Skeletal muscle satellite cell (primary cell): ENCODE results near the gene DDX49.
A peak's percentile ranks its signal among the peaks of the same experiment; 100 is the strongest.

ENCODE experiments used
- H3K27me3 ChIP-seq: 2 replicates; pipeline ENCODE4 v1.7.0; 2013; ENCODE audit warnings: low read length; ENCODE audit not compliant: control insufficient read depth, insufficient read depth
- H3K36me3 ChIP-seq: 2 replicates; pipeline ENCODE4 v1.7.0; 2013; ENCODE audit warnings: mild to moderate bottlenecking, control low read depth, low read length; ENCODE audit not compliant: insufficient read depth
- H3K4me1 ChIP-seq: 2 replicates; pipeline ENCODE4 v1.7.0; 2013; ENCODE audit warnings: low read length; ENCODE audit not compliant: control insufficient read depth, insufficient read depth
- H3K4me2 ChIP-seq: 2 replicates; pipeline ENCODE4 v1.7.0; 2013; ENCODE audit warnings: mild to moderate bottlenecking, low read length
- H3K4me3 ChIP-seq: 2 replicates; pipeline ENCODE4 v1.7.0; 2013; ENCODE audit warnings: low read length
- H3K9ac ChIP-seq: 2 replicates; pipeline ENCODE4 v1.7.0; 2013; ENCODE audit warnings: mild to moderate bottlenecking, low read depth, low read length, moderate library complexity
- H3K9me3 ChIP-seq: replicated peaks from 2 replicates; pipeline ENCODE4 v1.7.0; 2013; ENCODE audit warnings: mild to moderate bottlenecking, control low read depth, low read length

Gene DDX49

DNA sequence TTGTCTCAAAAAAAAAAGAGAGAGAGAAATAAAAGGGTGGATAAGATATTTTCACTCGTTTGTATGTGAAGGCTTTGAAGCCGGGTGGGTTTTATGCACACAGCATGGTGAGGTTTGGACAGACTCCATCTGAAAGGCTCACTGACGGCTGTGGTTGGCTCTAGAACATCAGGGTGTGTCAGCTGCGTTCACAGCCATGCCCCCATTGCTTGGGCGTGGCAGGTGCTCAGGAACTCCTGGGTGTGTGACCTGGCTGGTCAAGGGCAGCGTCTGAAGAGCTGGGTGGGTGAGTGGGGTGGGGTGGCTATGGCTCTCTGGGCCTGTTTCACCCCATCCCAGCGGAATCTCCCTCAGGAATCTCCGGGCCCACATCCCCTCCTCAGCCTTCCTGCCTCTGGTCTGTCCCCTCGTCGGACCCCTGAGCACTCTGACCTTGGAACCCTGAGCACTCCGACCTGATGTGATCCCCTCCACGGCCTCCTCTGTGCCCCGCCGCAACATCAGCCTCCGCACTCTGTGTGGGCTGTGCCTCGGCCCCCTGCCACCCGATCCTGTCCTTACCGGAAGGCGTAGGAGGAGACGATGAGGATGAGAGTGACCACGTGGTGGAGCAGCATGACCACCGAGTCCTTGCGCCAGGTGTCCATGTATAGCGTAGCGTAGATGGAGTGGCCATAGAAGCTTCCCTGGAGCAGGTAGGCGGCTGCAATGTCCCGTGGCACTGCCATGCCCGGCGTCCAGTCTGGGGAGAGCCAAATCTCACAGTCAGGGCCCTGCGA is 35.8 kb upstream of the DDX49 start:
- Histone ChIP-seq H3K9me3 (no peaks in the 10 kb centered on the region), H3K27me3 (no peaks in the 10 kb centered on the region), H3K4me3 (no peak overlapping the region), H3K4me1 (no peaks in the 10 kb centered on the region), H3K9ac (no peak overlapping the region), H3K4me2 (no peak overlapping the region), H3K36me3 (no peaks in the 10 kb centered on the region)

DNA sequence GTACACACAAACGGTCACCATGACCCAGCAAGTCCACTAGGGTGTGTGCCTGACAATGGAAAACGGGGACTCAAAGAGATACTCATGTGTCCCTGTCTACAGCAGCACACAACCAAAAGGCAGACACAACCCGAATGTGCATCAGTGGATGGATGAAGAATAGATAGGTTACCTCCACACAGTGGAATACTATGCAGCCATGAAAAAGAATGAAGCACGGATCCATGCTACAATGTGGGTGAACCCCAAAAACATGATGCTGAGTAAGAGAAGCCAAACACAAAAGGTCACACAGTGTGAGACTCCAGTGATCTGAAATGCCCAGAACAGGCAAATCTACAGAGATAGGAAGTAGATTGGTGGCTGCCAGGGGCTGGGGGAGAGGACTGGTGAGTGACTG is 32.5 kb upstream of the DDX49 start:
- no peak overlapping the region for H3K4me2 ChIP-seq
- H3K4me1 ChIP-seq = no peaks in the 10 kb centered on the region
- no peak overlapping the region for H3K4me3 ChIP-seq
- H3K9ac ChIP-seq = no peak overlapping the region
- H3K9me3 ChIP-seq = no peaks in the 10 kb centered on the region
- no peaks in the 10 kb centered on the region for H3K36me3 ChIP-seq
- H3K27me3 ChIP-seq = no peaks in the 10 kb centered on the region

DNA sequence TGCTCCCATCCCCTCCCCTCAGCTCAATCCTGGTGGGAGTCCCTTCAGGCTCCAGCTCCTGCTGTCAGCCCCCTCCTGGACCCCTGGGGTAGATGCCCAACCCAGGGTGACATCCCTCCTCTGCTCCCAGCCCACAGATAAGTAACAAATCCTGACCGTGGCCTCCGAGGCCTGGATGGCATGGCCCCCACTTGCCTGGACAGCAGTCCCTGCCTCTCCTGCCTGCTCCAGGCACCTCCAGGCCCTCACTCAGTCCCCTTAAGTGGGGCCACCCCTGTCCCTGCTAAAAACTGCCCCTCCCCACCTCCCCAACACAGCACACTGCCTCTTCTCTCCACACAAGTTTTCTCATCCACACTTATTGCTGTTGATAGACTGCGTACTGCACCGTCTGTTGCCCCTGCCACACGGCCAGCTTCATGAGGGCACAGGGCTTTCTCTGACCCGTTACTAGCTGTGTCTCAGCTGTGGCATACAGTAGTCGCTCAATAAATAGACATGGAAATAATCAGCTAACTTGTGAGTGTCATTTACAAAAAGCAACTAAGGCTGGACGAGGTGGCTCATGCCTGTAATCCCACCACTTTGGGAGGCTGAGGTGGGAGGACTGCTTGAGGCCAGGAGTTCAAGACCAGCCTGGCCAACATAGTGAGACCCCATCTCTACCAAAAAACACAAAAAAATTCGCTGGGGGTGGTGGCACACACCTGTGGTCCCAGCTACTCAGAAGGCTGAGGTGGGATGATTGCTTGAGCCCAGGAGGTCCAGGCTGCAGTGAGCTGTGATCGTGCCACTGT is 29.4 kb upstream of the DDX49 start:
- H3K4me1 ChIP-seq = peaks cover 9% of the 10 kb centered on the region
- no peak overlapping the region for H3K4me2 ChIP-seq
- no peak overlapping the region for H3K4me3 ChIP-seq
- no peak overlapping the region for H3K9ac ChIP-seq
- no peaks in the 10 kb centered on the region for H3K9me3 ChIP-seq
- no peaks in the 10 kb centered on the region for H3K36me3 ChIP-seq
- peaks cover 17% of the 10 kb centered on the region for H3K27me3 ChIP-seq

DNA sequence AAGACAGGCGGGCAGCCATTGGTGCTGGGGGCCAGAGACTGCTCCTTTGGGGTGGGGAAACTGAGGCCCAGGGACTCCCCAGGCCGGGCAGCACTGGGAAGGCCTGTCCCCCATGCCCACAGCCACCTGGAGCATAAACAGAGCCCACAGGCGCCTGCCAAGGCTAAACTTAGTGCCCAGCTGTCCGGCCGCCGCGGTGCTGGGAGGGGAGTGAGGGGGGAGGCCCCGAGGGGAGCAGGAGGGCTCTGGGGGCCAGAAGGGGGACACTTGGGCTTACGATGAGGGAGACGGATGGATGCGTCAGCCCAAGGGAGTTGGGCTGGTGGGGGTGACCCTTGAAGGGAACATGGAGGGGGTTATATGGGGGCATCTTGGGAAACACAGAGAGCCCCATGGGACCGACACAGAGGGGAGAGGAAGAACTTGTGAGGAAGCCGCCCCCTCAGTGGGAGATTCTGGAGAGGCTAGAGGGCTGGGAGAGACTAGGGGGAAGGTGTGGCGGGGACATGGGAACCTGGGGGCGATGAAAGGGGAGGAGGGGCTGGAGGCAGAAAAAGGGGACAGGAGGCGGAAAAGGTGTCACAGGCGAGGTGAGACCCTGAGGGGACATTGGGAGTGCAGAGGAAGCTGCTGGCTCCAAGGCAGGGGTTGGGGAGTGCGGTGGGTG is 25.8 kb upstream of the DDX49 start:
- Histone ChIP-seq H3K9me3 (no peaks in the 10 kb centered on the region), H3K27me3 (peaks cover 18% of the 10 kb centered on the region), H3K4me2 (no peak overlapping the region), H3K4me3 (no peak overlapping the region), H3K9ac (no peak overlapping the region), H3K4me1 (peaks cover 14% of the 10 kb centered on the region), H3K36me3 (no peaks in the 10 kb centered on the region)

DNA sequence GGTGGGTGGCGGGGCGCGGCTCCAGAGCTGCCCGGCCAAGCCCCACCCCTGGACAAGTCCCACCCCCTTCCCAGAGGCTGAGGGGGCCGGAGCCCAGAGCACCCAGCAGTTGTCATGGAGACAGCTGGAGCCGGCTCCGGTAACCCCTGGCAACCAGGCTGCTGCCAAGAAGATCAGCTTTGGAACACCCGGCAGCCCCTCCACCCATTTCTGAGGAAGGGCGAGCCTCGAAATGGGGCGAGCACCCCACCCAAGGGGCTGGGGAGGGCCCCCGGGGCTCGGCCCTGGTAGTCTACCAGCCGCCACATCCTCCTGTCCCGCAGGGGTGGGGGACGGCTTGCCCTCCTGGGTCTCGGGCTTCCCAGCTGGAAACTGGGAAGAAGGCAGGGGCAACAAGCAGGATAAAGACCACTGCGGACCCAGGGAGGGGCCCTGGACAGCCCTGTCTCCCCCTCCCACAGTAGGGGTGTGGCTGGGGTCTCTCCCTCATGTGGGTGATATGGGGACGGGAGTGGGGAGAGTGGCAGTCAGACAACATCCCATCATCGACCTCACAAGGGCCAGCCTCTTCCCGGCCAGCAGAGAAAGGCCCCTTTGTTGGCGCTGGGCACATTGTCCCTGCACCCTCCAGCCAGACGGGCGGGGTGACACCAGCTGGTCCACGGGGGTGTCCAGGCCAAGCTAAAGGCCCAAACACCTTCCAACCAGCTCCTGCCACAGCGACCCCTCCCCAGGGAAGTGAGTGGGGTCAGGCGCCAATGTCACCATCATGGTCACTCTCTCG is 25.1 kb upstream of the DDX49 start:
- Histone ChIP-seq H3K27me3 (peaks cover 18% of the 10 kb centered on the region), H3K9me3 (no peaks in the 10 kb centered on the region), H3K4me2 (peak overlapping the region; percentile 98), H3K4me1 (peaks cover 14% of the 10 kb centered on the region), H3K4me3 (peak overlapping the region; percentile 72), H3K9ac (no peak overlapping the region), H3K36me3 (peaks cover 6% of the 10 kb centered on the region)

DNA sequence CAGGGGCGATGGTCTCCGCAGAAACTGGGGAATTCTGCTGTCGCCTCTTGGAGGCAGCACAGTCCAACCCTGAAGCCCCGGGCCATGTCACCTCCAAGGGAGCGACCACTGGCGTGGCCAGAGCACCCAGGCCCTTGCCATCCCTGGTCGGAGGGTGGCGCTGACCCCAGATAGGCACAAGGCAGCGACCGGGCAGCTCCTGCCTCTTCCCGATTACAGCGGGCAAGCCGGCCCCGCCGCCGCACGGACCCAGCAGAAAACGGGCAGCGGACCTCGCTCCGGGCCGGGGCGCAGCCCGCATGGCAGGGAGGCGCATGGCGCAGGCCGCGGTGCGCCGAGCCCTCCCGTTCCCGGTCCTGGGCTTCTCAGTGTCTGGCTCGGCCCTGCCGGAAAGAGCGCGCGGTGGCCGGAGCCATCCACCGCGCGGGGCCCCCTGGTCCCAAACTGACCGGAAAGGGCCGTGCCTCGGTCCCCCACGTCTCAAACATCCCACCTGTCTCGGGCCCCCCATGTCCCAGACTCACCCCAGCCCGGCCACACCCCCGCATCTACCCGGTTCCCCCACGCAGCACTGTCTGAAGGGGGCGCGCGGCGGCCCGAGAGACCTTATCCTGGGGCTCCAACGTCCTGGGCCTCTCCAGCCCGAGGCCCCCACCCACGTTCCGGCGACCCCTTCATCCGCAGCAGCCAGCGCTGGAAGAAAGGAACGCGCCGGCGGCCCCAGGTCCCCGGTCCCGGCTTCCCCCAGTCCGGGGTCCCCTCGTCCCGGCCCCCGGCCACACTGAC is 24.3 kb upstream of the DDX49 start:
- Histone ChIP-seq H3K4me3 (peak overlapping the region; percentile 72), H3K27me3 (peaks cover 18% of the 10 kb centered on the region), H3K36me3 (peaks cover 12% of the 10 kb centered on the region), H3K9me3 (no peaks in the 10 kb centered on the region), H3K4me2 (peak overlapping the region; percentile 98), H3K4me1 (peaks cover 14% of the 10 kb centered on the region), H3K9ac (peak overlapping the region; percentile 51)

DNA sequence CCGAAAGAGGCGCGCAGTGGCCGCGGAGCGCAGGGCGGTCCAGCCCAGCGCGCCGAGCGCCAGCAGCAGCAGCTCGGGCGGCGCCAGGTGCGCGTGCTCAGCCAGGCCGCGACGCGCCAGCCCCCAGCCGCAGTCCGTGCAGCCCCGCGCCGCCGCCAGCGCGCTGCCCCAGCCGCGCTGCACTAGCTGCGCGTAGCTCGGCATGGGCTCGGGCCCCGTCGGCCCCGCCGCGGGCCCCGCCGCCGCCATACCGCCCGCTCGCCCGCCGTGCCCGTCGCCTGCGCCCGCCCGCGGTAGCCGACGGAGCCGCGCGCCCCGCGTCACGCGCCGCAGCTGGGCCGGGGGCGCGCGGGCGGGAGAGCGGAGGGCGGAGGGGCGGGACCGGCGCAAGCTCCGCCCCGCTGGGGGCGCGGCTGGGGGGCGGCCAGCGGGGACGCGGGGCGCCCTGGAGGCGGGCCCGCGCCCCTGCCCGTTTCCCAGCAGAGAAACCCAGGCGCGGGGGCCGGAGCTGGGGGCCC is 23.6 kb upstream of the DDX49 start, which contains the start of gene CERS1:
CERS1 (minus strand) TSS at position 335 of the 518 bp plus-strand sequence; CDS start at position 249, 86 bp downstream.
- peaks cover 18% of the 10 kb centered on the region for H3K27me3 ChIP-seq

DNA sequence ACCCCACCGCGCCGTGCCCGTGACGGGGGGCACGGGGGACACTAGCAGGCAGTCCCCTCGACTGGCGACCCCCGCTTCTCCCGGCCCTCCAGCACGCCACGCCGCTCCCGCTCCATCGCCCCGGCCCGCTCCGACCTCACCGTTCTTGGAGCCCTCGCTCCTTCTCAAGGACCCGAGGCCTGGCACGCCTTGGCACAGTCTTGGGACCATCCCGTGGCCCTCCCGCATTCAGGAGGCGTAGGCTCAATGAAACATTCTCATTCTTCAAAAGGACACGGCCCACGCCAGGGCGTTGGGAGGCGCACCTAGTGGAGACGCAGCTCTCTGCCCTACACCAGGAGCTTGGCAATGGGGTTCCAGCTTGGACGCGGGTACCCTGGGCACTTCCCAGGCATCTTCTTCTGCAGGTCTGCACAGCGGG is 23.1 kb upstream of the DDX49 start:
- H3K9ac ChIP-seq = no peak overlapping the region
- H3K36me3 ChIP-seq = peaks cover 13% of the 10 kb centered on the region
- H3K27me3 ChIP-seq = peaks cover 18% of the 10 kb centered on the region
- no peaks in the 10 kb centered on the region for H3K9me3 ChIP-seq
- H3K4me3 ChIP-seq = no peak overlapping the region
- peak overlapping the region; percentile 31 for H3K4me2 ChIP-seq
- peaks cover 14% of the 10 kb centered on the region for H3K4me1 ChIP-seq

More for the DNA sequence above, 23.6 kb upstream of the DDX49 start, which contains the start of gene CERS1:
- Histone ChIP-seq H3K36me3 (peaks cover 13% of the 10 kb centered on the region), H3K4me1 (peaks cover 14% of the 10 kb centered on the region), H3K4me2 (peak within 1 kb of the TSS; percentile 98), H3K9me3 (no peaks in the 10 kb centered on the region), H3K9ac (peak within 1 kb of the TSS; percentile 51), H3K4me3 (peak within 1 kb of the TSS; percentile 72)

DNA sequence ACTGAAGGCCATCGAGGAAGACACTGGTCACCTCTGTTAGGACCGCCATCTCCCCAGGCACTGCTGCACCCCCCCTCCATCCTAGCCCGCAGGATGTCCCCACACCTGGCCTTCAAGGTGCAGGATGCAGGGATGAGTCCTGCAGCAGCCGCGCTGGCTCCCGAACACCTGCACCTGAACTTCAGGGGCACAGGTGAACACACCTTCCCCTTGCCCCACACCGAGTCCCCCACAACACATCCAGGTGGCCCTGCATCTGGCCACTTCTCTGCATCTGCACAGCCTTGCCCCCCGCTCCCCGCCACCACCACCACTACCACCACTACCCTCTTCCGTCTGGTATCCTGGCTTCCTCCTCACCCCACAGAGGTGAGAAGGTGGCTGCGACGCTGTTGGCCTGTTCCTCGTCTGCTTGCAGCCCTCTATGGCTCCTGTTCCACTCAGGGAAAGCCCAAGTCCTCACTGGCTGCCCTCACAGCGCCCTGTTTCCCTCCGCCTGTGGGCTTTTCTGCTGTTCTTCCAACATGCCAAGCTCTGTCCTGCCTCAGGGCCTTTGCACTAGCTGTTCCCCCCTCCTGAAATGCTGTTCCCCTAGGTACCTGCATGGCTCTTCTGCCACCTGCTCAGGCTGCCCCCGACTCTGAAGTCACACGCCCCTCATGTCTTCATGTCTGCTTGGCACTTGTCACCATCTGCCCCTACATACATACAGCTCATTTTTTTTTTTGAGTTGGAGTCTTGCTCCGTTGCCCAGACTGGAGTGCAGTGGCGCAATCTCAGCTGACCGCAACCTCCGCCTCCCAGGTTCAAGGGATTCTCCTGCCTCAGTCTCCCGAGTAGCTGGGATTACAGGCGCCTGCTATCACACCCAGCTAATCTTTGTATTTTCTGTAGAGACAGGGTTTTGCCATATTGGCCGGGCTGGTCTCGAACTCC is 22.2 kb upstream of the DDX49 start:
- peaks cover 14% of the 10 kb centered on the region for H3K4me1 ChIP-seq
- H3K4me3 ChIP-seq = no peak overlapping the region
- no peak overlapping the region for H3K9ac ChIP-seq
- no peak overlapping the region for H3K4me2 ChIP-seq
- H3K9me3 ChIP-seq = no peaks in the 10 kb centered on the region
- H3K36me3 ChIP-seq = peaks cover 13% of the 10 kb centered on the region
- H3K27me3 ChIP-seq = peaks cover 18% of the 10 kb centered on the region
